GM12891 (cell line): ENCODE measurements around the gene DIP2B.
A peak's percentile ranks its signal among the peaks of the same experiment; 100 is the strongest.

Experiments used
- DNase-seq: peaks from one replicate; pipeline ENCODE4 v3.0.0; 2011; ENCODE audit warnings: low spot score; ENCODE audit not compliant: insufficient read length
- FAIRE-seq: peaks from 2 replicates; lab custom pipeline; 2011; peaks lifted over from hg19 to GRCh38; lab: Jason Lieb, UNC
- PAX5 ChIP-seq: IDR thresholded peaks from 2 replicates; pipeline ENCODE4 v1.6.1; 2011; ENCODE audit warnings: low read length, moderate library complexity, mild to moderate bottlenecking; ENCODE audit not compliant: insufficient read depth, severe bottlenecking
- POLR2A ChIP-seq: IDR thresholded peaks from 2 replicates; pipeline ENCODE4 v1.6.1; 2011; ENCODE audit warnings: low read depth, low read length, control low read depth
- POLR2AphosphoS5 ChIP-seq: IDR thresholded peaks from 2 replicates; pipeline ENCODE4 v1.6.1; 2011; ENCODE audit warnings: low read depth, low read length, control low read depth
- POU2F2 ChIP-seq: IDR thresholded peaks from 2 replicates; pipeline ENCODE4 v1.6.1; 2011; ENCODE audit warnings: low read depth, mild to moderate bottlenecking, control low read depth, low read length, moderate library complexity
- SPI1 ChIP-seq: IDR thresholded peaks from 2 replicates; pipeline ENCODE4 v1.6.1; 2011; ENCODE audit warnings: low read depth, low read length, control low read depth
- TAF1 ChIP-seq: IDR thresholded peaks from 2 replicates; pipeline ENCODE4 v1.6.1; 2011; ENCODE audit warnings: low read depth, low read length, control low read depth

The DIP2B gene

DNA sequence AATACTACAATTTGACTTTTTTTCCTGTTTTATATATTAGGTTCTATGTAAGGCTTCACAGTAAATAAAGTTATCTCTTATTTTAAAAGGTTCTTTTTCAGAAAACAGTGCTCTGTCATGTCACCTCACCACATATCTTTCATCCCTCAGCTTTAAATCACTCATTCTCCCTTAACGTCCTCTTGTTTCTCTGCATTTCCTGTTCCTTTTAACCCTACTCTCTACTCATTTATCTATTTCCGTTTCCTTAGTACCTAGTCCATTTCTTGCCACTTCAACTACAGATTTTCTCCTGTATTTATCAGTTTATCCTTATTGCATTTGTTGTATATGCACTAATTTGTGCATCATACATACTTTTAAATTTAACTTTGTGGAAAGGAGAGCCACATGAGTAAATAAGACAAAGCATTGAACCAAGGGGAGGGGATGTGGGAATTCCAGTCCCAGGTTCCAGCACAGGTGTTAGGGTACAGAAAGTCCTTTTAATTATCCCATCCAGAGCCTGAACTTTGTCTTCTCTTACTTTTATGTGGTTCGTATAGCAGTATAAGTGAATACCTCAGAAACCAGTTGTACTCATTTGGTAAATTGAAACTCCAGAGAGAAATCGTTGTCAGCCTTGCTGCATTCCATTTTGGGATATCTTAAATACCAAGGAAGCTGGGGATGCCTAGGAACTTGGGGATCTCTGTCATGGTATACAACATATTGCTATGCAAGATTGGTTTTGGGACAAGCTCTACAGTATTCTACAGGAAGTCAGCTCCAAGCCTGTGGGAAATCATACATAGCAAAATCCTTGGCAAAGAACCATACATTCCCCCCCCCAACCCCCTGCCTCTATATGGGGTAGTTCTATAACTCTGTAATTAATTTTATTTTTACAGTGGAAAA is 120.5 kb downstream of the DIP2B start:
- FAIRE-seq (no peak), DNase-seq (no peak)
- TF ChIP-seq SPI1 (no peak), PAX5 (no peak), POLR2A (no peak), POU2F2 (no peak)

DNA sequence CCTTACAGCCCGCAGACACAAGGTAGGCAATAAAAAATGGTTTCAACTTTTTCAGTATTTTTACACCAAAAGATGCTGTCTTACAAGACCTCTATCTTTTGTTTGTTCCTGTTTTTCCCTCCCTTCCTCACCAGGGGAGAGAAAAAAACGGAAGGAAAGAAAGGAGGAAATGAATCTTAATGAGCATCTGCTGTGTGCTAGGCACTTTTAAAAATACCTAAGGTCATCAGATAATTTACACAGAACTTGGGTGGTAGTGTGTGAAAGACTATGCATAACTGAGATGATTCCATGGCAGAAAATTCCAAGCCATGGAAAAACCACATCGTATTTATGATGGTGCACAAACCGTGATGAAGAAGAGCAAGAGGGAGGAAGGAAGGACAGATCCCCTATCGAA is 121.2 kb downstream of the DIP2B start:
- FAIRE-seq (no peak), DNase-seq (no peak)
- TF ChIP-seq SPI1 (no peak), TAF1 (no peak), PAX5 (no peak), POU2F2 (no peak)

DNA sequence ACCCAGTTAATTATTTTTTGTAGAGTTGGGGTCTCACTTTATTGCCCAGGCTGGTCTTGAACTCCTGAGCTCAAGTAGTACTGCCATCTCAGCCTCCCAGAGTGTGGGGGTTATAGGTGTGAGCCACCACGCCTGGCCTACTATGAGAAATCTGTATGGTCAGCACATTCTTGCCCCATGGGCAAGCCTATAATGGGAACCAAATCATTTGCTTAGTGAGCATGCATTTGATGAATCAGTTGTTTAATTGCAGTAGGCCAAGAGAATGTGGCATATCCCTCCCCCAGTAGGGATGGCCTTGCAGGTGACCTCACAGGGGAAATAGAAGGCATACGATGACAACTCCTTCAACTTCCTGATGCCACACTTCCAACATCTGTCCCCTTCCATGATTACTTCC is 122.7 kb downstream of the DIP2B start:
- DNase-seq (no peak), FAIRE-seq (no peak)
- TF ChIP-seq SPI1 (no peak), POLR2A (no peak), POLR2AphosphoS5 (no peak), PAX5 (no peak), TAF1 (no peak), POU2F2 (no peak)

DNA sequence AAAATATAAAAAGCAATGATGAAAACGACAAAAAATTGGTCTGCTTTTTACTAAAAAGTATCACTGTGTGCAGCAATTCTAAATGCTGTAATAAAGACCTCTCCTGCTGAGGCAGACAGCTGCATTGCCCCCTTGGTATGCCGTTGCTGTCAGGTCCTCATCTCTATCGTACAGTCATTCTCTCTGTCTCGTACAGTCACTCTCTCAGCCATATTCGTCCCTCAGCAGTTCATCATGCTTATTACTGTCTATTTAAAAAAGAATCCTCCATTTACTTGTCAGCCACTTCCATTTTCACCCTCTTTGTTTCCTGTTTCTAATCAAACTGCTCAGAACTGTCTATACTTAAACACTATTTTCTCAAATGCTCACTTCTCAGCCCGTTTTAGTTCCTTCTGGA is 123.6 kb downstream of the DIP2B start:
- FAIRE-seq (no peak), DNase-seq (no peak)
- no peak for TF ChIP-seq POLR2A

DNA sequence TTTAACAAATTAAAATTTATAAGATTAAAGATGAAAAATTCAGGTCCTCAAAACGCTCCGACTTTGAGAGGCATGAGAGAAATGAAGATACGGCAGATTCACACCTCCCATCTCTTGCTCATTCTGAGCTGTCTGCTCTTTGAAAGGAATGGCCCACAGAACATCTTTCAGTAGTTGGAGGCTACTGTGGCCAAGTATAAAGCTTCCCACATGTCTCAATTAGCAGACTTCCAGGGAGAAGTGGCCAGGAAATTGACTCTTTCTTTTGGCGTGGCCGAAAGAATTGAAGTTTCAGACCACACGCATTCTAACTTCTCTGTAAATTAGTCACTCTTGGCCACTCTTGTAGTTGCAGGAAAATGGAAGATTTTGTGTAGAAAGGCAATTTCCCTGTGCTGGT is 129.2 kb downstream of the DIP2B start:
- DNase-seq (no peak), FAIRE-seq (no peak)
- no peak for TF ChIP-seq POLR2AphosphoS5
- TF ChIP-seq POLR2A: no peak
- no peak for TF ChIP-seq POU2F2

DNA sequence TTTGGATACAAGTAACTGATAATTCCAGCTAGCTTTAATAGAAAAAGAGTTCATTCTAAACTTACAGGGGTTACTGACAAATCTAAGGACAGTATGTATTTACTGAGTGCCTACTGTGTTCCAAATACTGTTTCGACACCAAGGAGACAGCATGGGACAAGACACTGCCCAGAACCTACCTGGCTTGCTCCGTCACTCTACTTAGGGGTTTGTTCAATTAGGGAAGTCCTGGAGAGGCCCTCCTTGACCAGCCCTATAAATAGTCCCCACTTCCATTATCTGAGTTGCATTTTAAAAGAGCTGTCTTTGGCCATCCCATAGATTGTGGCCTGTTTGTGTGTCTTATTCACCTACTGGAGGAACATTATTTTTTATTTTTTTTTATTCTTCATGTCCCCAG is 129.6 kb downstream of the DIP2B start:
- TF ChIP-seq PAX5: no peak
- no peak for TF ChIP-seq POLR2A
- no peak for TF ChIP-seq TAF1
- no peak for TF ChIP-seq SPI1
- no peak for TF ChIP-seq POU2F2
- TF ChIP-seq POLR2AphosphoS5: no peak
- FAIRE-seq (no peak), DNase-seq (no peak)

DNA sequence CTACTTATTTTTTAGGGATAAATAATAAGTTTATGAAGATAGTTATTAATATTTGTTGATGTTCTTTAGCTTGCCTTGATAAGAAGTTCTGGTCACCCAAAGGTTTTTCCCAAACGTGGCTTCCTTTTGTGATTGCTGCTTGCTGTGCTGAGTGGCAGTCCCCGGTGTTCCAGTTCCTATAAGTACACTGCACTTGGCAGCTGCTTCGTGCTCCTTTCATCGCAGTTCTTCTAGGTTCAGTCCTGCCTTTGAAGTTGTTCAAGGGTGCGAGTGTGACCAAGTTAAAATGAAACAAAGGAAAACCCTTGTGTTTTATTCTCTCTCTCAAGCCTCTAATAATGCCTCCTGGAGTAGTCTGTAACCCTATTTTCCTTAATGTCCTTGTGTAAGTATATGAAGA is 130.6 kb downstream of the DIP2B start:
- TF ChIP-seq POLR2AphosphoS5 (no peak), POU2F2 (no peak), SPI1 (no peak), PAX5 (no peak), TAF1 (no peak), POLR2A (no peak)
- DNase-seq (no peak), FAIRE-seq (no peak)

DNA sequence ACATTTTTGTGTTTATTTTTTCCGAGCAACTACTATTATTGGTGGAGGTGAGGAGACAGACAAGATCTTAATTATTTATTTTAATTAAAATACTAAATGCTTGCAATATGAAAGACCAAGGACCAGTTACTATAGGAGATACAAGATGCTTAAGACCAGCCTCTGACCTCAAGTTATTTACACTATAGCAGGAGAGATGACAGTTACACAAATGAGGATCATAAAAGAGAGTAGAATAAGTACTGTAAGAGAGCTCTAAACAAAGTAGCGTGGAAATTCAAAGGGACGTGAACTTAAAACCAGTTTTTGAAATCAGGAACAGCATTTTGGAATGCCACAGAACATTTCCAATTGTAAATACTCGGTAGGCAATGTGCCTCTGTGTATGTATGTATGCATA is 131.1 kb downstream of the DIP2B start:
- TF ChIP-seq PAX5 (no peak), POU2F2 (no peak), TAF1 (no peak), POLR2AphosphoS5 (no peak), SPI1 (no peak), POLR2A (no peak)
- no peak for FAIRE-seq
- no peak for DNase-seq

DNA sequence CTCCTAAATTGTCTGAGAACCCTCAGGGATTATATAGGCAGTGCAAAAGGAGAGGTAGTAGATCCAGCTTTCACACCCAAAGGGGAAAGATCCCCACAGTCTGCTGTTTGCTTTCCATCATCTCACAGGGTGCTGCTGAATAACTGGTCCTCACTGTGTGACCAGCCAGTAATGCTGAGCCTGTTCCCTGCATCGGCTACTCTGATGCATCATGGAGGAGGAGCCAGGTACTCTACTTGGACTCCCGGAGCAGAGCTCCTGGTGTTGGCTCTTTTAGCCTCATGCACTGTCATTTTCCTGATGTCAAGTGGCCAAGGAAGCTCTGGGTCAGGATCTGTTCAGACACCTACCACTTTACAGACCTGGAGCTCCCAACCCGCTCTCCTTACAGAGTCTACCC is 131.7 kb downstream of the DIP2B start:
- TF ChIP-seq PAX5 (no peak), POLR2A (no peak), SPI1 (no peak), POLR2AphosphoS5 (no peak), TAF1 (no peak), POU2F2 (no peak)
- no peak for DNase-seq
- FAIRE-seq: no peak

DNA sequence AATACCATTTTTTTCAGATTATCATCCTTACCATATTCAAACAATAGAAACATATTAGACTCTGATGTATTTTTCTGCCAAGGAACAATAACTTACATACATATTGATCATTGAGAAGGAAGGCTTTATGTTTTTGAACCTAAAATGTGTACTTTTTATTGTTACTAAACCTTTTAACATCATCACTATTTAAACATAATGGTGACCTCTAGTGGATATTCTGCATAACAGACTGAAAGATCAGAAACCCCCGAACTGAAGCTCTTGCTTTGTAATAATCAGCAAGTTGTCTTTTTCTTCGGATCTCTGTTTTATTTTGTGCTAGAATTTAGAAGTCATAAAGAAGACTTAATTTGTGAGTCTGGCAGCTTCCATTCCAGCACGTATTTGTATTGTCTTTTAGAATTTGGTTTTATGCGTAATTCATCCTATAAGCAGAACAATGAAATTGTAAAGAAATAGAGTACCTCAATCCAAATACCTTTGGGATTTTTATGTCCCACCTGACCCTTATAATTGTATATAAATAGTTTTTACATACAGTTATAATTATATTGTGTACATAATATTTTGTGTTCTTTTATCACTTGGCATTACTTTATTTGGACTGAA is 133.2 kb downstream of the DIP2B start:
- TF ChIP-seq POLR2AphosphoS5: no peak
- no peak for TF ChIP-seq POLR2A
- TF ChIP-seq POU2F2: no peak
- TF ChIP-seq TAF1: no peak
- TF ChIP-seq SPI1: no peak
- FAIRE-seq (peak; percentile 16), DNase-seq (no peak)

DNA sequence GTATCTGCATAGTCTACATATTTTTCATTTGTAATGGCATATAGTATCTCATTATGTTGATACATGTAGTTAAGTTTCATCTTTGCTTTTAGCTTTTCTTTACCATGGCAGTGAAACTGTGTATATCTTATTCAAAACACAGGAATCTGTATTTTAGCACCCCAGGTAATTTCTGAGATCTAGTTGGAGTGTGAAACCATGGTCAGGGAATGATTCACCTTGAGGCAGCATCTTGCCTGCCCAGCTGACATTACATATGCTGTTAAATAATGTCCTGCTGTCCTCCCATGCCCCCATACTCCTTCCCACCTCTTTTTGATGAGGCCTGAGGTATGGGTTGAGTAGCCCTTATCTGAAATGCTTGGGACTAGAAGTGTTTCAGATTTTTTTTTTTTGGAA is 133.7 kb downstream of the DIP2B start:
- FAIRE-seq (no peak), DNase-seq (no peak)
- no peak for TF ChIP-seq TAF1
- no peak for TF ChIP-seq POLR2AphosphoS5
- TF ChIP-seq POU2F2: no peak
- no peak for TF ChIP-seq PAX5
- no peak for TF ChIP-seq POLR2A
- no peak for TF ChIP-seq SPI1

DNA sequence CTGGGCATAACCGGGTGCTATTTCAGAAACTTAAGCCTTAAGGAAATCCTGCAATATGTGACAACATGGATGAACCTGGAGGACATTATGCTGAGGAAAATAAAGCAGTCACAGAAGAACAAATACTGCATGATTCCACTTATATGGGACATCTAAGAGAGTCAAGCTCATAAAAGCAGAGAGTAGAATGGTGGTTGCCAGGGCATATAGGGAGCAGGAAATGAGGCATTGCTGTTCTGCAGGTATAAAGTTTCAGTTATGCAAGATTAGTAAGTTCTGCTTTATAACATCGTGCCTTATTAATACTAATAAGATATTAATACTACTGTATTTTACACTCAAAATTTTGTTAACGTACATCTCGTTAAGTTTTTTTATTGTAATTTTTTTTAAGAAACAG is 134.9 kb downstream of the DIP2B start:
- no peak for DNase-seq
- FAIRE-seq: no peak
- no peak for TF ChIP-seq SPI1
- no peak for TF ChIP-seq TAF1
- no peak for TF ChIP-seq POU2F2
- TF ChIP-seq POLR2A: no peak
- TF ChIP-seq PAX5: no peak
- no peak for TF ChIP-seq POLR2AphosphoS5
